ENCODE measurements around the gene LIN7C. TPM values are rescaled to one million over a fixed set of nuclear protein-coding genes. Genes with fewer than 3 reads are reported as not detected.
A peak's percentile ranks its signal among the peaks of the same experiment; 100 is the strongest.

The LIN7C gene
- total and polyA plus RNA-seq, 8 donors, result 5.1 to 22.1 (median 13.7) TPM

- Histone ChIP-seq H3K9me3 (no peaks in the 10 kb centered on the region), H3K4me3 (no peak overlapping the region), H3K4me1 (no peaks in the 10 kb centered on the region), H3K27ac (no peak overlapping the region), H3K27me3 (no peaks in the 10 kb centered on the region), H3K36me3 (no peaks in the 10 kb centered on the region)
- intact Hi-C loops (cut with DNase I), result no loop called here
- no peak for FAIRE-seq
- no peak for DNase-seq
- ATAC-seq, result peak in 1 of 4 donors; percentile 18
- no peak for TF ChIP-seq CTCF (IDR thresholded peaks at IDR 0.05)
- WGBS, 2 donors, result 70% methylated on average over 4 of the region's 4 CpGs
These were observed 26.2 kb upstream of the LIN7C start for GRCh38 chr11:27532652-27533325.

GRCh38 chr11:27528712-27529111, 22.1 kb upstream of the LIN7C start:
- Histone ChIP-seq H3K9me3 (no peaks in the 10 kb centered on the region), H3K4me1 (no peaks in the 10 kb centered on the region), H3K4me3 (no peak overlapping the region), H3K27ac (no peak overlapping the region), H3K27me3 (no peaks in the 10 kb centered on the region), H3K36me3 (no peaks in the 10 kb centered on the region)
- no peak for ATAC-seq
- FAIRE-seq, result no peak
- no peak for TF ChIP-seq CTCF (IDR thresholded peaks at IDR 0.05)
- no peak for DNase-seq
- intact Hi-C loops (cut with DNase I), result no loop called here

- TF ChIP-seq CTCF (IDR thresholded peaks at IDR 0.05), result no peak
- intact Hi-C loops (cut with DNase I), result no loop called here
- H3K4me1 ChIP-seq, result no peaks in the 10 kb centered on the region
- FAIRE-seq (no peak), ATAC-seq (no peak), DNase-seq (no peak)
- H3K27ac ChIP-seq, result no peak overlapping the region
- H3K36me3 ChIP-seq, result no peaks in the 10 kb centered on the region
- H3K27me3 ChIP-seq, result no peaks in the 10 kb centered on the region
- no peaks in the 10 kb centered on the region for H3K9me3 ChIP-seq
- WGBS, 2 donors, result 91 to 96% methylated on average over 2 of the region's 2 CpGs
- H3K4me3 ChIP-seq, result no peak overlapping the region
These were observed 20.0 kb upstream of the LIN7C start for GRCh38 chr11:27526535-27526934.

- DNase-seq (no peak), FAIRE-seq (no peak), ATAC-seq (no peak)
- WGBS, 2 donors, result 71 to 76% methylated on average over 4 of the region's 4 CpGs
- TF ChIP-seq CTCF (IDR thresholded peaks at IDR 0.05), result no peak
- Histone ChIP-seq H3K9me3 (no peaks in the 10 kb centered on the region), H3K27ac (no peak overlapping the region), H3K36me3 (no peaks in the 10 kb centered on the region), H3K4me3 (no peak overlapping the region), H3K27me3 (no peaks in the 10 kb centered on the region), H3K4me1 (no peaks in the 10 kb centered on the region)
- intact Hi-C loops (cut with DNase I), result no loop called here
These were observed 19.4 kb upstream of the LIN7C start for GRCh38 chr11:27525824-27526516.

- H3K36me3 ChIP-seq, result no peaks in the 10 kb centered on the region
- WGBS, 2 donors, result 77 to 85% methylated on average over 5 of the region's 5 CpGs
- no peak for TF ChIP-seq CTCF (IDR thresholded peaks at IDR 0.05)
- ATAC-seq, result no peak
- DNase-seq, result no peak
- H3K4me1 ChIP-seq, result no peaks in the 10 kb centered on the region
- no peak overlapping the region for H3K27ac ChIP-seq
- no peaks in the 10 kb centered on the region for H3K27me3 ChIP-seq
- no peak for FAIRE-seq
- no peaks in the 10 kb centered on the region for H3K9me3 ChIP-seq
- intact Hi-C loops (cut with DNase I), result no loop called here
- H3K4me3 ChIP-seq, result no peak overlapping the region
These were observed 17.6 kb upstream of the LIN7C start for GRCh38 chr11:27524155-27524554.
